Upper lobe of left lung (tissue), 4 donors: Measurements from ENCODE around the gene SIAH3.

ENCODE experiments used
- CTCF ChIP-seq, 6 experiments: fragments of 450-650 bp in 4 of 6; fragments of 200-600 bp in 2 of 6; sonication (generic) in 2 of 6; IDR thresholded peaks; one replicate each; pipeline ENCODE4 v1.5.1; 2016 to 2019; ENCODE audit warnings: antibody characterized with exemption in 6 of 6
- EP300 ChIP-seq, 4 donors: sonication (generic); formaldehyde crosslinking; IDR thresholded peaks; one replicate each; pipeline ENCODE4 v1.5.1; 2017; ENCODE audit warnings: antibody characterized with exemption in 4 of 4, control low read depth in 2 of 4
- POLR2A ChIP-seq, 4 donors: fragments of 450-650 bp; IDR thresholded peaks; one replicate each; pipeline ENCODE4 v1.5.1; 2016 to 2017; ENCODE audit warnings: antibody characterized with exemption in 4 of 4, mild to moderate bottlenecking in 2 of 4
- POLR2AphosphoS5 ChIP-seq, 2 donors: sonication (generic); formaldehyde crosslinking; IDR thresholded peaks; one replicate each; pipeline ENCODE4 v1.5.1; 2017; ENCODE audit warnings: antibody characterized with exemption in 2 of 2

GRCh38 chr13:45825387-45825650 lies 26.2 kb downstream of the SIAH3 start:
- TF ChIP-seq CTCF (IDR thresholded peaks at IDR 0.05), result no peak
- no peak for TF ChIP-seq EP300 (IDR thresholded peaks at IDR 0.05)
- no peak for TF ChIP-seq POLR2AphosphoS5 (IDR thresholded peaks at IDR 0.05)
- no peak for TF ChIP-seq POLR2A (IDR thresholded peaks at IDR 0.05)
